HK-2 (cell line): ENCODE results near the gene STRIT1.

ENCODE experiments used
- DNase-seq: peaks from one replicate; pipeline ENCODE4 v3.0.0-alpha.2; 2018; ENCODE audit not compliant: unreplicated experiment

The STRIT1 gene

DNA sequence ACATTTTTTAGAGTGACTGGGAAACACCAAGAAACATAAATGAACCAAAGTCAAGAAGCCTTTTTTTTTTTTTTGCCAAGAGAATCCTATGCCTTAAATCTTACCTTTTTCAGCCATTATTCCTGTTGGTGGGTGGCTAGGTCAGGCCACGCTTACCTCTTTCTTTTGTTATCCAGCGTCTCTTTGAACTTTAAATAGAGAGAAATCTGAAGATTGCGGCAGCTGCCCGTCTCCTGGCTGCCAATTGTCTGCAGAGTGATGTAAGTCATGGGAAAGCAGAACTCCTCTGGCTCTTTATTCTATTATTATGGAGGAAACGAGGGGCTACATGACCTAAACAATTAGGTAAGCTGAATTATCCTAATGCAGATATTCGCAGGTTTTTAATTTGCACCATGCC lies at the start of gene STRIT1:
STRIT1 (minus strand) TSS at position 168 of the 400 bp plus-strand sequence.
- no peak for DNase-seq

DNA sequence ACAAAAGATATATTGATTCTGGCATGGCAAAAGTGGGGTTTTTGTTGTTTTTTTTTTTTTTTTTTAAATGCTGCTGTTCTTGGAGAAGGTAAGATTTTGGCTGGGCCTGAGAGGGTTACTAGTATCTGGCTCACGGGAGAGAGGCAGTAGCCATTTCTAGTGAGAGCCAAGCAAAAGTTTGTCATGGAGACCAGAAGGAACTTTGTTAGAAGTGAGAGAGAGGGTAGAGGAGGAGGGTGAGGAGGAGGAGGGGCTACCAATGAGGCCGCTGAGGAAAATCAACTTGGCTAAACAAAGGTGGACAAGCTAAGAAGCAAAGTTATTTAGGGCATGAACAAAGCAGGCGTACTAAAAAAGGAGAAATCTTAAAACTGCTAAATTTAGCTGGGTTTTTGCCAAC lies 48.9 kb upstream of the STRIT1 start:
- DNase-seq = no peak

DNA sequence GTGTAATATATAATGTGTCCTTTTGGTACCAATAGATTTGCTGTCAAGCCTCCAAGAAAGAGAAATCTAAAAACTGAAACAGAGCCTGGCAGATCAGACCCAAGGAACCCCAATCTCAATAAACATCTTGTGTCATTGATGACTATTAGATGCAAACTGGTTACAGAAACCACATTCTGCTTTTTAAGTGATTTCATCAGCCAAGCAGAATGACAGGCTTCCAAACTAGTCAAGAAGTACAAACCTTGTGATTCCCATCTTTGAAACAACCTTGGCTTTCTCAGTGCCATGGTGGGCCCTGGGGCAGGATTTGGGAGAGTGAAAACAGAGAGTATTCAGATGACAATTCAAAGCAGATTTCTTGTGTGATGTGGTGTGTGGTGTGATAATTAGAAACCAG lies 45.6 kb upstream of the STRIT1 start:
- no peak for DNase-seq

DNA sequence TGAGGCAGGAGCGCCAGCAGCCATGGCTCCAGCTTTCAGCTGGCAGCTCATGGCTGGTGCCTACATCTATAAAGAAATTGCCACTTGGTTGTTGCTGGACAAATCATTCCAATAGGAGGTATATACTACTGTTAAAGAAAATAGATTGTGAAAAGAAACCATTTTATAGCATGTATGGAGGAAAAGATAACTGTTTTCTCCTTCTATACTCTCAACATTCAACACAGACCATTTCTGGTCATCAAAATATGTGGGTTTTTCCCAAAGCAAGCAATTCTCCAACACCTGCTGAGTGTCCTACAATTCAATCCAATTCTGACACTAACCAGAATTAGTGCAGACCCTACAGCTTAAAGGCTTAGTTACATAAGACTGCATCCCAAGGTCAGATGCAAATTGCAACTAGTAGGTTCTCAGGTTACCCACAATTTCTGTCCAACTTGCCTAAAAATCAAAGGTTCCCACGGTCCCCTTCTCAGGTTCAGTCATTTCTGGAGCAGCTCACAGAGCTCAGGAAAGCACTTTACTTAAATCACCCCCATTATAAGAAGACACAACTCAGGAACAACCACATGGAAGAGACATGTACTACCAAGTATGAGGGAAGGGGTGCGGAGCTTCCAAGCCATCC lies 42.4 kb upstream of the STRIT1 start:
- DNase-seq = no peak

DNA sequence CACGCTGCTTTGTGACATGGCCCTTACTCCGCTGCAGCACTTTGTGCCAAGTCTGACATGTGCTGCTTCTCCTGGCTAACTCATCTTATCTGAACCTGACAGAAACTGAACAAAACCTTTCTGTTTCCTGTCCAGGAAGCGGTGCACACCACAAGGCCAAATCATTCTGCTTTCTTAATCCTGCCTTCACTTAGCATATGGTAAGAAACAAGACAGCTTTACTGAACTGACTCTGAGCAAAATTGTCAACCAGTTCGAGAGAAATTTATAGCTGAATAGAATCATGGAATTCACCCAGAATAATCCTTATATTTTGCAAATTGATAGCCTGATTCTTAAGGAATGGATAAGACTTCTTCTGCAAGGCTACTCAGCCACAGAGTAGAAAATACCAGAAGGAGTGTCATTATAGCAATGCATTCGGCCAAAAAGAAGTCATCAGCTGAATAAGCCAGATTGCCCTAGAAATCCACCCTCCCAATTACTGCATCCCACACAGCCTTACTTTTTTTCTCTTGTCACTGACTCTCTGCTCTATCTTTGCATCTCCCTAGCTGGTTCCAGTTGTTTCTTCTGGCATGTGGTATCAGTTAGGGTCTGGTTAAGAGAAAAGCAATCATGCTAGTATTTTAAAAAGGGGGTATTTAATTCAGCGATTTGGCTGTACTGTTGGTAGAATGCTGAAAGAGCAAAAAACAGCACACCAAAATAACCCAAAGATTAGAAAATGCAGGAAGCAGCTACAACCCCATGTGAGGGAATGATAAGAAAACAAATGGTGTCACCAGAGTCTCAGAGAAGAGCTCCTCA lies 41.6 kb upstream of the STRIT1 start:
- DNase-seq = no peak

DNA sequence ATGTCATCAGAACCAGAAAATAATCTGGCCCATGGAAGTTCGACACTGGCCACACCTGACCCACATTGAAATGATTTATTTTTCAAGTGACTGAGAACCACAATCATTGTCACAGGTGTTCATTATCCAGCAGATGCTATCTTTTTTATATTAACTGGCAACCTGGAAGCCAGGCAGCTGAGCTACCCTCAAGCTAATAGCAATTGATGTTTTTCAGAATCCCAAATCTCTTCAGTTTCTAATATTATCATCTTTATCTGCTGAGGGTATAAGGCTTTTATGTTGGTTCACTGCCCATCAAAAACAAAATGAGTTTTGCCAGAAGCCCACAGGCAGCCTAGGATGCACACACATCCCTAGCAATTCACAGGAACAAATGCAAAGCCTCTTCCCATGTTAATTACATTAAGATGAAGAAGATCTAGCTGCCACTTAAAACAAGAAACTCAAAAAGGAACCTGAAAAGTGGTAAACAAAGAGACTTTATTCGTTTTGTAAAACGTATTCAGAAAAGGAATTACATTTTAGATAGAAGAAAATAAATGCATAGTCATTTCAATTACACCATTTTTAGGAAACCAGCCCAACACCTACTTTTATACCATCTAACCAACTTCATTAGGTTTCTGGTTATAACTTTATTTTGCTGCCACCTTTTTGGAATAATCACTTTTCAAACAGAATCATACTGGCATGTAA lies 40.9 kb upstream of the STRIT1 start:
- DNase-seq = no peak

DNA sequence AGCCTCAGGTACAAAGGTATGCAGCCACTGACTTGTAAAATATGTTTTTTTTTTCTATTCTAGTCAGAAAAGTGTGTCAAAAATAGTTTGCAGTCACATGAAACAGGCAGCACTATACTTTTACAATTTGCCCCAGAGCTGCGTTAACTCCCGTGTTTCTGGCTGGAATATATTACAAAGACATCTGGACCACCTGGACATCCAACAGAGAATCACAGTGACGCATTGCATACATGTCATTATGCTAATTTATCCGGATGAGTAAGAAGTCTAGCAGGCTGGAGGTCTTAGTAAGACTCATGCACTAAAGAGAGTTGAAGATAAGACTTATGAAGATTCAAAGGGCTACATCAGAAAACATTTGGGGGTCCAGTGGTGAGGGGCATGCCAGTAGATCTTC lies 39.2 kb upstream of the STRIT1 start:
- DNase-seq = no peak

DNA sequence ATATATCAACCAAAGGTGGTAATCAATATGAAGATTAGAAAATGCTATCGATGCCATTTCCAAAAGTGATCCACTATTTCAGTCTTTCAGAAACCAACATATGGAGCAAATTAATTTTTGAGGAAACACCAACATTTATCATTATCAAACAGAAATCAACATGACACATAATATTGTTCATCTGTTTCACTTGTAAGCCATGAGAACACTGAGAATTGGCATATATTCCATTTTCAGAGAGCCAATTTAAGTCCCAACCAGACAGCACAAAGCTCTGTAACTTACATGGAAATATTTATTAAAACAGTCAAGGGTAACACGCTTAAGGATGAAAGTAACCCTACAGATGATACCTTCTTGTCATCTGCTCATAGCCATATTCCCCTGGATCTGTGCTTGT lies 37.6 kb upstream of the STRIT1 start:
- no peak for DNase-seq

DNA sequence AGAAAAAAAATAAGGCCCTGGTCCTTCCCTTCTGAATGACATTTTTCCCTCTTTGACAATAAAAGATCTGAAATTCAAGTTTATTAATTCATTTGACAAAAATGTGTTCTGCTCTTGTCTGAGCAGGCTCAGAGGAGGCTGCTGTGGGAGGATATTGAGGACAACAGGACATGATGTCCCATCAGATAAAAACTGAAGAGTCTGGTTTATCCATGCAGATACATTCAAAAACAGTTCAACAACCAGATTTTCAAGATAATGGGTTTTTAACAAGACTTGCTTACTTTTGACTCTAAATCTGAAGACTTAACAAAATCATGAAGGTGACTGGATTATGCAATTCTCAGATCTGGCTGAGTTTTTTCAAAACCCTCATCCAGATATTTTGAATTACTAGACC lies 36.9 kb upstream of the STRIT1 start:
- DNase-seq = no peak

DNA sequence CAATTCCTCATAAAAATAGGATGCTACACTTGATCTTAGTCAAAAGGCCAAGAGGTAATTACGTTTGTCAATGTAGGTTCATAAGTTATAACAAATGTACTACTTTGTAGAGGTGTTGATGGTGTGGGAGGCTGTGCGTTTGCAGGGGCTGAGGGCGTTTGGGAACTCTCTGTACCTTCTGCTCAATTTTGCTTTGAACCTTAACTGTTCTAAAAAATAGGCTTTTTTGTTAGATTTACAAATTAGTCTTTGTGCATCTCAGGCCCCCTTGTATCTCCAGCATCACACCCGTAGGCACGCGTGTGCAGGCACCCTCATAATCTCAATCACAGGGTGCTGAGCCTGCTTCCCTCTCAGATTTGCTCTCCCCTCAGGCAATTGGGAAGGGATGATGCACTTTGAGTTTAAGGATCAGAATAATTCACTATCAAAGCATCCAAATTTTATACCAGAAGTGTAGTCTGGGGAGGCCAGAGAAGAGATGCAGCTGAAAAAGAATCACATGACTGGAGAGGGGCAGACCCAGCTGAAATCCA lies 36.1 kb upstream of the STRIT1 start:
- no peak for DNase-seq

DNA sequence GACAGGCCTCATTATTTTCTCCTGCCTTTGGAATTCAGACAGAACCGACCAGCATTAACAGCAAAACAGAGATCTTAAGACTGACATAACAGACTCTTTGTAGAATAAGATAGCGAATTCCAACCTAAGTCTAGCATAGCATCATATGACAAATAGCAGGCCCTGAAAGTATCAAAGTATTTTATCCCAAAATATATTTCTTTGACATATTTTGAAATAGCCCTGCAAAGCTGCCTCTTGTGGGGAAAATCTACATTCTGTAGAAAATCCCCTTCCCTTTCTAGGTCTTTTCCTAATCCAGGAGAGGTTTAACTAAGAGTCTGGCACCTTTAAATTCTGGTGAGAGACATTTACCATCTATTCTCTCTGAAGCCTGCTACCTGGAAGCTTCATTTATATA lies 34.4 kb upstream of the STRIT1 start:
- no peak for DNase-seq

DNA sequence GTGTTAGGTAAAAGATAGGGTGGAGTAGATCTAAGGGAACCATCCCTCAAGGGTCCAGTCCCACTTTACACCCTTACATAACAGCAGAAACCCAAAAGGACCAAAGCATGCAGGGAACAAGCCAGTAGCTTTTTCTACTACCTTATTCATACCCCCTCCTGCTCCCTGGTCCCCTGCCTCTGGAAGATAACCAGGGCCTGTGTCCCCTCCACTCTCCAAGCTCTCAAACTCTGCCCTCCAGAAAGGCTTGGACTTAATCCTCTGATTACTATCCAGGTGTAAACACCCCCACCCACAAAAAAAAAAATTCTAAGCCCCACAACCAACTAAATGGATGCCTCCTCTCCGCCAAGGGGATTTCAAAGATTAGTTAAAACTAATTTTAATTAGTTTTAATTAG lies 33.9 kb upstream of the STRIT1 start:
- DNase-seq = no peak

DNA sequence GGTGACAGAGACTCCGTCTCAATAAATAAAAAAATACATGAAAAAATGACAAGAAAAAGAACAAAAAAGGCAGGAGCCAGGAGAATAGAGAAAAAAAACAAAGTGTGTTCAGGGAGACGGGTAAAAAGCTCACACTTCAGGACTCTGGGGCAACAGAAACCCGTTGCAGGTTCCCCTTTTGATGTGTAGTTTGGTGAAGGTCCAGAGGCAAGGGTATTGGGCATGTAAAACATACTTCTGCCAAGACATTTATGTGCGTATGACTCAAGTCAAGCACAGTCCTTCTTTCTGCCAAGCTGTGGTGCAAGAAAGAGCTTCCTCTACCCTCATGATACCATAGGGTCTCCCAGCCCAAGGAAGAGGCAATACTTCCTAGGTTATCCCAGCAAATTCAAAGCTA lies 33.4 kb upstream of the STRIT1 start:
- no peak for DNase-seq

DNA sequence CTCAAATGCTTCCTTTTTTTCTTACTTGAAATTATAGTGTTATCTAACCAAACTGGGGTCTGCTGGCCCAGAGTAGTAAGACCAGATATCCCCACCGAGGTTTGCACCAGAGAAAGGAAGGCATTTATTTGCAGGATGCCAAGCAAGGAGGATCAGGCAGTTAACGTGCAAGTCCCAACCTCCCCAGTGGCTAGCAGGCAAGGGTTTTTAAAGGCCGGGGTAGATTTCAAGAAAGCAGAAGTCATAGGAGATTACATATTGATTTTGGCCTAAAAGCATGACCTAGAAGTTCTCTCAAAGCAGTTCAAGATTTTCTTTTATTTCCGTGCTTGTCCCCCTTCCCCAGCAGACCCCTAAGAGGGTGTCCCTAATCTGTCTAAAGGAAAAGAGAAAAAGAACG lies 32.8 kb upstream of the STRIT1 start:
- no peak for DNase-seq

DNA sequence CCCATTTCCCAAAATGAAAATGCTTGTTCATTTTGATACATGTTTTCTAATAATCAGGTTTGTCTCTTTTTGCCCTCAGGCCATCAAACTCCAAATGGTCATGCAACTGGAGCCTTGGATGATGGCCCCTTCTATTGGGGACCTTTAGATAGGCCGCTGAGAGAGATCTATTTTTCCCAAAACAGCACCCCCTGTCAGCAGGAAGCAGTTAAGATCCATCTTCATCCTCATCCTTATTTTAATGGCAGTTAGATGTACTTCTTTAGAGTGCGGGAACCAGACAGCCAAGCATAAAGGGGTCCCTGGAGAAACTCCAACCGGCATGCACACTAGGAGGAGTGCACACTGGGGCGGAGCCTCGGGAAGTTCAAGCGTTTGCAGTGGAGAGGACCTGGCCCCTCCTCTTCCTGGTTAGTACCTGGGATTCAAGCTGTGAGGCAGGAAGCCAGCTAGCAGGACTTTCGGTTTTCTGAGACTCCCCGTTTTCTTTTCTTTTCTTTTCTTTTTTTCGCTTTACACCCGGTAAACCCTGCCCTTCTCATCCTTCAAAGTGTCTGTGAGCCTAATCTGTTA lies 31.9 kb upstream of the STRIT1 start:
- DNase-seq = no peak

DNA sequence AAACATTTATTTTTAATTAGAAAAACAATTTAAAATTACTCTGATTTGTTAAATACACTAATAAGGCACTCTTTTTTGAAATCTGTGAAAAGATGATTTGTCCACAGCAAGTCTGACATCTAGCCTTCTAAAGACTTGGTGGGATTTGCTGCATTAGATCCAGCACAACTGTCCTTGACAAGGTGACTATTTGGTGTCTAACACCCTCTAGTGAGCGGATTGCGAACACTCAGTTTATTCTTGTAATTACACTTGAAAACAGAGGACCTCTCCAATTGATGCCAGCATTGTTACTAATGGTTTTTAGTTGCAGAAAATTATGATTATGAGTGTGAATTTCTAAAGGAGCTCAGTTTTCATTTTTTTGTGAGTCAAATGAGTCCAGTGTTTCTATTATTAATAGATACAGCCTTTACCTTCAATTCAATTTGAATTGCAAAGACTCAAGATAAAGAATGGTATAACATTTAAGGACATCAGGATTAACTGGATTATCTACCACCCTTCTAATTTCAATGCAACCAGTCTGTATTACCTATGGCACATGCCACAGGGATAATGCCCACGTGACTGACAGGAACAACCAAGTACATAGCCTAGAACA lies 29.7 kb upstream of the STRIT1 start:
- peak; percentile 13 for DNase-seq

DNA sequence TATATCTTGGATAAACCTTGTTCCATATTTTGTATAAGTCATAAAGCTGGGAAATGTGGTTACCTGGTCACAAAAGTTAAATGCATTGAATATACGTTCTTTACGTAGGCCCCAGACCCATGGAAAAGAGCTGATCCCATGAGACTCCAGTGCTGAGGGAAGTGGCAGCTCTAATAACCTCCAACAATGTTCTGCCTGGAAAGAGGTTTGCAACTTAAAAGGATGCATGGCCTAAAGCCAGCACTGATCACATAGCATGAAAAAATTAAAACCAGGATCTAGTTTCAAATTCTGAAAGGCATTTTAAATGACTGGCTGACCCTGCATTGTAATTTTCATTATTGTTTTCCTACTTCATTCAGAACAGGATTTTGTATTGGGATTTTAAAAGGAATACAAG lies 27.9 kb upstream of the STRIT1 start:
- DNase-seq = no peak

DNA sequence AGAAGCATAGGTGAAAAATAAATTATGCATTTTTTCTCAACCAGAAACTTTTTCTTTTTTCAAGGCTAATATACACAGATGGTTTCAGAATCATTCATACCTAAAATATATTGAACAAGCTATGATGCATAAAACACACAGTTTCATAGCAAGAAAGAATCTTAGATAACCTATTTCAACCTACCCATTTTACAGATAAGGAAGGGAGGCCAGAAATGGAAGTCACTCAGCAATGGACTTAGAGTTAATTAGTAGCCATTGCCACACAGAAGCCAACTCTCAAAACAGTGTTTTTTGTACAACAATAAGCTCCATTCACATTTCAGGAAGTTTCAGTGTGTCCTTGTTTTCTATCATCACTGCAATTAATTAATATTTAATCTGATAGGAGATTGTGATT lies 27.5 kb upstream of the STRIT1 start:
- DNase-seq = no peak

DNA sequence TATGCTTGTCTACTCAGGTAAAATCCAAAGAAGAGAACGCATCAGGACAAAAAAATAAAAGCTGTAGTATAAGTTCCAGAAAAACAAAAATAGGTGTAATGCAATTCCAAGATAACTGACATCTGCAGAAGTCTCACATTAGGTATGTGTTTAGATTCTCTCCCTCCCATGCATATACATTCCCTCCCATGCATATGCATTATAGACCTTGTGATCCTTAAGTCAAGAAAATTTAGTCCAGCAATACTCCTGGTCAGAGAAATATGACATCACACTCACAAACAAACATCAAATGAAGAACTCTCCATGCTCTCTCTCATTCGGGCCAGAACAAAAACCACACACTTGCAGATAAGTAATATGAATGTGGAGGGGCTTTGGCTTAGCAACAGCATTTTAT lies 25.3 kb upstream of the STRIT1 start:
- DNase-seq = no peak

DNA sequence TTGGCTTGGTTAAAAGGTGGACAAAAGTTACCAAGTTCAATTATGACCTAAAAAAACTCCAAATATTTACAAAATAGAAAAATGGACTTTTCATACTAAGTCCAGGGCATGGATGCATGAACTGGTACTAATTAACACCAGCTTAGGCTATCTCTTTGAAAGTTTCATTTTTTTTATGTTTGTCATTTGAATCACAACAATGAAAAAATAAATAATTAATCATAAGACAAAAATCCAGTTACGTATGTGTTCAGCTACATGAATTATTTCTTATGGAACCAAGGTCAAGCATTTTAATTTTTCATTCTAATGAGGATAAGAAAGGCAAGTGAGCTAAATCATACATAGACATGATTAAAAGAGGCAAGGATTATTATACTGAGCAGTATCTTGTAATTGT lies 23.7 kb upstream of the STRIT1 start:
- DNase-seq = no peak

DNA sequence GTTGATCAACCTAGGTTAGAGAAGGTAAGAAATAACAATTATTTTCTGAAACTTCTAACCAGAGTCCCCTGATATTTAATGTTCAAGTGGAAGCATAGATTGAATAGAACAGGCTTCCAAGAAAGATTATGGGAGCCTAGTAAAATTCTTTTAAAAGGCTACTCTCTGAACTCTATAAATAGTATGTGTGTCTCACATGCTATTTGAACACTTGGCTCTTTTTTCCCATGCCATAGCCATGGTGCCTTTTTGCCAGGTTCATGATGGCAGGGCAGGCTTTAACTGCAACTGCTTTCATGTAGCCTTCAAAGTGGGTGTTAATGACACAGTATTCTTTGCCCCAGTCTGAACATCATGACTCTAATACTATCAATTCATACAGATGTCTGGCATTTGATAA lies 22.9 kb upstream of the STRIT1 start:
- DNase-seq = no peak

DNA sequence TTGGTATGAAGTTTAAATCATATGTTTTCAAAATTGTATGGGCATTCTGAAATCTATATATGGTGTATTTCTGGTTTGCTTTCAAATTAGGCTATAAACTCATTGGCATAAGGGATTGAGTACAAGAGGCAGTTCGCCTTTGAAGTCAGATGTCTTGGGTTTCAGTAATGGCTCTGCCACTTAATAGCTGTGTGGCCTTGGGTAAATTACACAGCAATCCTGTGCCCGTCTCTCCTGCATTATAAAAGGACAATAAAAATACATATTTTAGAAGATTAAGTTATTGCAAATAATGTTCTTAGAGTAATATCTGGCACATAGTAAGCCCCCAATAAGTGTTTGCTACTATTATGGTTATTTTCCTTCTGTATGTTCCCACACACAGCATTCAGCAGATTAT lies 20.4 kb upstream of the STRIT1 start:
- DNase-seq = no peak
